ENCODE measurements around the gene HEATR5B.

The HEATR5B gene

GRCh38 chr2:36963106-36963505 lies 121.1 kb downstream of the HEATR5B start:
- TF ChIP-seq, protein P1, sequence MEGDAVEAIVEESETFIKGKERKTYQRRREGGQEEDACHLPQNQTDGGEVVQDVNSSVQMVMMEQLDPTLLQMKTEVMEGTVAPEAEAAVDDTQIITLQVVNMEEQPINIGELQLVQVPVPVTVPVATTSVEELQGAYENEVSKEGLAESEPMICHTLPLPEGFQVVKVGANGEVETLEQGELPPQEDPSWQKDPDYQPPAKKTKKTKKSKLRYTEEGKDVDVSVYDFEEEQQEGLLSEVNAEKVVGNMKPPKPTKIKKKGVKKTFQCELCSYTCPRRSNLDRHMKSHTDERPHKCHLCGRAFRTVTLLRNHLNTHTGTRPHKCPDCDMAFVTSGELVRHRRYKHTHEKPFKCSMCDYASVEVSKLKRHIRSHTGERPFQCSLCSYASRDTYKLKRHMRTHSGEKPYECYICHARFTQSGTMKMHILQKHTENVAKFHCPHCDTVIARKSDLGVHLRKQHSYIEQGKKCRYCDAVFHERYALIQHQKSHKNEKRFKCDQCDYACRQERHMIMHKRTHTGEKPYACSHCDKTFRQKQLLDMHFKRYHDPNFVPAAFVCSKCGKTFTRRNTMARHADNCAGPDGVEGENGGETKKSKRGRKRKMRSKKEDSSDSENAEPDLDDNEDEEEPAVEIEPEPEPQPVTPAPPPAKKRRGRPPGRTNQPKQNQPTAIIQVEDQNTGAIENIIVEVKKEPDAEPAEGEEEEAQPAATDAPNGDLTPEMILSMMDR (IDR thresholded peaks at IDR 0.05) = no peak

DNA sequence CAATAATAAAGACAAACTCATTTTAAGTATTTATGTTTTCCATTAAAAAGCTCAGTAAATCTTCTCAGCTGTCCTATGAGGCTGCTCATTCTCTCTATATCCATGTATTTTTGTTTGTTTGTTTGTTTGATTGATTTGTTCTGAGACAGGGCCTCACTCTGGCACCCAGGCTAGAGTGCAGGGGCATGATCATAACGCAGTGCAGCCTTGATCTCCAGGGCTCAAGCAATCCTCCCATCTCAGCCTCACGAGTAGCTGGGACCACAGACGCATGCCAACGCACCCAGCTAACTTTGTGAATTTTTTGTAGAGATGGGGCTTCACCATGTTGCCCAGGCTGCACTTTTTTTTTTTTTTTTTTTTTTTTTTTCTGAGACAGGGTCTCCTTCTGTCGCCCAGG lies 123.4 kb downstream of the HEATR5B start:
- TF ChIP-seq, protein P1 (IDR thresholded peaks at IDR 0.05) = no peak

DNA sequence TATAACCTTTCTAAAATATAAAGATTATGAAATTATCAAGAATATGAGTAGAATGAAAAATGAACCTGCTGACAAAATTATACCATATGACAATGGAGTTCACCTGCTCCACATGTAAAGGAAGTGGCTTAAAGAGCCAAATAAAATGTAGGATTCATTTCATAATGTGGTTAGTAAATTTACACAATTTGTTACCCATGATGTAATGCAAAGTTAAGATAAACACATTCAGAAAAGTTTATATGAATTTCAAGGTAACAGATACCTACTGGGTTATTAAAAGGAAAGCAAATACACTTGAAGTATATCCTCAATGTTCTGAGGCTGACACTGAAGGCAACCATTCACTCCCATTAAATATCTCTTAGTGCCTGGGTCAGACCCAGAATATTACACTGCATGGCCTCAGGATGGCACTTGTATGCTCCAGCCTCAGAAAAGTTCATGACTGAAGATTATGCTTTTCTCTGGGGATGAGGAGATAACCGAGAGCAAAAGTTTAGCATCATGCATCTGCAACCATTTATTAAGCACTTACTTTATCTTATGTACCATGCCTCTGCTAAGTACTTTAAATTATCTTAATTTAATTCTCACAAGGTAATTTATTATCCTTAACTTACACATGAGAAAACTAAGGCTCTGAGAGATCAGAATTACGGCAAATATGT lies 124.0 kb downstream of the HEATR5B start:
- TF ChIP-seq, protein P1 (IDR thresholded peaks at IDR 0.05) = 0 out of 2 replicates have a peak, but pooled peaks have one; percentile 17

DNA sequence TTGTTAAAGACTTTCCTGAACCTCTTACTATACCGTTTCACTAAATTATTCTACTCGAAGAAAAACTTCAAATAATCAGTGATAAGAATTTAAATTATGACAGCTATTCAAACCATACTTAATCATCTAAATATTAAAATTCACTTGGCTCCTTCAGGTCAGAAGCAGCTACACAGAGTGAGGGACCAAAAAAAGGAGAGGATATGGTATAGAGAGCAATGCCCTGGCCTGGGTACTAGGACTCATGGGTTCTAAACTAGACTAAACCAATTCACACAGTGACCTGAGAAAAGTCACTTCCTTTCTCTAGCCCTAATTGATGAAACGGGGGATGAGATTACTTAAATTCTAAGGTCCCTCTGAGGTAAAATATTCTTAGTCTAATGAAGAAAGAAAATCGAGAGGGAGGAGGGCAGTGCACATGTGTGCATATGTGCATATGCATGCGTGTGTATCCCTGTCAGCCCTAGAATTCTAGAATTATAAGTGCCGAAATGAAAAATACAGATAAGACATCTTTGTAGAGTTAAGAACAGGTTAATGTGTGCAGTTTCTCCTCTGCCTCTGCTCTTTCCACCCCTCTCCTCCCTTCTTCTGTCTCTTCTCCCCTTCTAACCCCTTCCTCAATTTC lies 129.1 kb downstream of the HEATR5B start:
- TF ChIP-seq, protein P1 (IDR thresholded peaks at IDR 0.05) = no peak

DNA sequence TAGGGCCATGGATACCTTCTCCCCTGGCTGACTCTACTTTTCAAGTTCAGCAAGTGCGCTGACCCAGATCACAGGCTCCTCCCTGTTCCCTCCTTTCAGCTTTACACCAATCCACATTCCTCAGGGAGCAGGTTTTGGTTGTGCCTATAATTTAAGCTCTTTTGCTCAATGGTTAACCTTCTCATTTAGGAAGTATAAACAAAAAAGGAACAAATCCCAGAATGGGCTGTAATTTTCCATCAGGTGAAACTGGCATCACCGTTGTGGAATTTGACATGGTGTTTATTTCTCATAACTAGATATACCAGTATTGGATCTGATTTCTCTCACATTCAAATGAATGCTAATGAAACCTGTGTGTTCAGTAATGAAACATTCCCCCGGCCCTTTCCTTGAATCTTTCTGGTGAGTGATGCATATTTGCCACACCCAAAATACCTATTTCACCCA lies 131.4 kb downstream of the HEATR5B start:
- TF ChIP-seq, protein P1 (IDR thresholded peaks at IDR 0.05) = no peak

GRCh38 chr2:36951574-36951973 lies 132.6 kb downstream of the HEATR5B start:
- TF ChIP-seq, protein P1 (IDR thresholded peaks at IDR 0.05) = no peak

DNA sequence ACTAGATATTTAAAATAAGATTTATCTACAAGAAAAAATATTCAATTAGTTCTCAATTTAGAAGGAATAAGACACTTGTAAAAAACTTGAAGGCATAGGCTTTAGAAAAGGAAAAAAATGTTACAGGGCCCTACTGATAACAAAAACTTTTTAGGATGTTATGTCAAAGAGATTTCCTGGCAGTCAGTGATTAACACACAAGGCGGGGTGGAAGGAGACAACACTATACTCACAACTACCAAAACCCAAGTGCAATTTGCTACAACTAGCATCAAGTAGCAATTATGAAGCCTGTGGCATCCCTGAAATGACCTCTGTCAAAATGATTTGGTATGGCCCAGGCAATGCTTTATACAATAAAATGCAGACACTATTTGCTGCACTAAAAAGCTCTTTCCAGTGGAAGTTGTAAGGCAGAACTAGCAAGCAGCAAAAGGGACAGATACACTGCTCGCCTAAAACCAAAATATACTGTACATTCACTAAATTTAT lies 133.1 kb downstream of the HEATR5B start:
- TF ChIP-seq, protein P1 (IDR thresholded peaks at IDR 0.05) = no peak
